Upper lobe of left lung (tissue), 6 donors: ENCODE results near the gene METTL23. TPM values are rescaled to one million over a fixed set of nuclear protein-coding genes. Genes with fewer than 3 reads are reported as not detected.
"Not testable (repeated sequence)": the region's sequence is repeated elsewhere in the genome, so short reads cannot be mapped to it uniquely, and the experiment has no call there.

ENCODE experiments used
- ATAC-seq, 2 donors: fragments of 200-7000 bp; cut with Tn5 transposase; one replicate each; pipeline ENCODE4 v1.9.1; 2022; ENCODE audit warnings: mild to moderate bottlenecking in 2 of 2, moderate library complexity in 2 of 2; ENCODE audit not compliant: low FRiP score in 2 of 2
- DNase-seq, 2 donors: peaks; one replicate each; pipeline ENCODE4 v3.0.0-alpha.2; 2019 to 2020
- H3K27ac ChIP-seq, 4 donors: fragments of 200-600 bp; sonication (generic); one replicate each; pipeline ENCODE4 v1.5.1; 2016 to 2019
- H3K27me3 ChIP-seq, 4 donors: fragments of 200-600 bp; sonication (generic); one replicate each; pipeline ENCODE4 v1.5.1; 2017 to 2019
- H3K36me3 ChIP-seq, 4 donors: fragments of 200-600 bp; sonication (generic); one replicate each; pipeline ENCODE4 v1.5.1; 2016 to 2019
- H3K4me1 ChIP-seq, 4 donors: fragments of 200-600 bp; sonication (generic); one replicate each; pipeline ENCODE4 v1.5.1; 2018 to 2019
- H3K4me3 ChIP-seq, 4 donors: fragments of 200-600 bp; sonication (generic); one replicate each; pipeline ENCODE4 v1.5.1; 2017 to 2019; ENCODE audit warnings: mild to moderate bottlenecking in 2 of 4, moderate library complexity in 1 of 4
- H3K9me3 ChIP-seq, 4 donors: fragments of 200-600 bp; sonication (generic); one replicate each; pipeline ENCODE4 v1.5.1; 2018 to 2019
- EP300 ChIP-seq, 4 donors: sonication (generic); formaldehyde crosslinking; IDR thresholded peaks; one replicate each; pipeline ENCODE4 v1.5.1; 2017; ENCODE audit warnings: antibody characterized with exemption in 4 of 4, control low read depth in 2 of 4
- POLR2A ChIP-seq, 4 donors: fragments of 450-650 bp; IDR thresholded peaks; one replicate each; pipeline ENCODE4 v1.5.1; 2016 to 2017; ENCODE audit warnings: antibody characterized with exemption in 4 of 4, mild to moderate bottlenecking in 2 of 4
- POLR2AphosphoS5 ChIP-seq, 2 donors: sonication (generic); formaldehyde crosslinking; IDR thresholded peaks; one replicate each; pipeline ENCODE4 v1.5.1; 2017; ENCODE audit warnings: antibody characterized with exemption in 2 of 2
- WGBS, 2 donors: methylation state at CpG; one replicate each; pipeline ENCODE4 v1.1.5; 2017 to 2018; 5-methylcytosine and 5-hydroxymethylcytosine counted together
- total RNA-seq, 6 donors: library from RNA; depleted of rRNA in 4 of 6; stranded (reverse); fragments of >200 nt in 4 of 6; gene quantifications; one replicate each; pipeline versions ENCODE4 v1.1.0 to v1.2.1, GENCODE V29; 2016 to 2021
- TF ChIP-seq, protein P1 (sequence below), 6 experiments: fragments of 450-650 bp in 4 of 6; fragments of 200-600 bp in 2 of 6; sonication (generic) in 2 of 6; IDR thresholded peaks; one replicate each; pipeline ENCODE4 v1.5.1; 2016 to 2019; ENCODE audit warnings: antibody characterized with exemption in 6 of 6
- donor health status: DM: no; HTN: no; CAD: no; lungs with moderate emphysema.
- donor health status: DM: no; HTN: yes; CAD: no; lungs with severe emphysema.

The METTL23 gene
- total RNA-seq, 6 donors from 2014 or later, result 13.6 to 38.9 (median 28.3) TPM

DNA sequence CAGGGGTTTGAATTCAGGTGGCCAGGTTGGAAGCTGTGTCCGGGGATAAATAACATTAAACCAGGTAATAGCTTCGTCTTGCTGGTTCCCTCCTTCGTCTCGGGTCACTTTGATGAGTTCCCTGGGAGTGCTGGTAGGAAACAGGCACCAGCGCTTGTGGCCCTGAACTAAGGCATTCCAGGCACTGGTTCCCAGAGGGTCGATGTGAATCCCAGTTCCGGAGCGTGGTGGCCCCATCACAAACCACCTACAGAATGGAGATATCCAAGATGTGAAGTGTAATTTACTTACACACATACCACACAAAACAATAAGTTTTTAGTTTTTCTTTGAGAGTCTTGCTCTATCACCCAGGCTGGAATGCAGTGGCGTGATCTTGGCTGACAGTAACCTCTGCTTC, 2.8 kb upstream of the METTL23 start:
- 96 to 97% methylated on average over 9 of the region's 9 CpGs for WGBS, 2 donors
- peaks cover 29 to 52% (median 38%) of the 10 kb centered on the region in 4 donors for H3K4me1 ChIP-seq
- peaks cover 47 to 64% (median 55%) of the 10 kb centered on the region in 4 donors for H3K36me3 ChIP-seq
- H3K27me3 ChIP-seq, result no peaks in the 10 kb centered on the region
- TF ChIP-seq POLR2A (IDR thresholded peaks at IDR 0.05) (no peak), POLR2AphosphoS5 (IDR thresholded peaks at IDR 0.05) (no peak), EP300 (IDR thresholded peaks at IDR 0.05) (no peak)
- TF ChIP-seq, protein P1, sequence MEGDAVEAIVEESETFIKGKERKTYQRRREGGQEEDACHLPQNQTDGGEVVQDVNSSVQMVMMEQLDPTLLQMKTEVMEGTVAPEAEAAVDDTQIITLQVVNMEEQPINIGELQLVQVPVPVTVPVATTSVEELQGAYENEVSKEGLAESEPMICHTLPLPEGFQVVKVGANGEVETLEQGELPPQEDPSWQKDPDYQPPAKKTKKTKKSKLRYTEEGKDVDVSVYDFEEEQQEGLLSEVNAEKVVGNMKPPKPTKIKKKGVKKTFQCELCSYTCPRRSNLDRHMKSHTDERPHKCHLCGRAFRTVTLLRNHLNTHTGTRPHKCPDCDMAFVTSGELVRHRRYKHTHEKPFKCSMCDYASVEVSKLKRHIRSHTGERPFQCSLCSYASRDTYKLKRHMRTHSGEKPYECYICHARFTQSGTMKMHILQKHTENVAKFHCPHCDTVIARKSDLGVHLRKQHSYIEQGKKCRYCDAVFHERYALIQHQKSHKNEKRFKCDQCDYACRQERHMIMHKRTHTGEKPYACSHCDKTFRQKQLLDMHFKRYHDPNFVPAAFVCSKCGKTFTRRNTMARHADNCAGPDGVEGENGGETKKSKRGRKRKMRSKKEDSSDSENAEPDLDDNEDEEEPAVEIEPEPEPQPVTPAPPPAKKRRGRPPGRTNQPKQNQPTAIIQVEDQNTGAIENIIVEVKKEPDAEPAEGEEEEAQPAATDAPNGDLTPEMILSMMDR (IDR thresholded peaks at IDR 0.05), result no peak
- H3K9me3 ChIP-seq, result no peaks in the 10 kb centered on the region
- ATAC-seq (no peak), DNase-seq (no peak)
- H3K4me3 ChIP-seq, result no peak overlapping the region
- H3K27ac ChIP-seq, result no peak overlapping the region

DNA sequence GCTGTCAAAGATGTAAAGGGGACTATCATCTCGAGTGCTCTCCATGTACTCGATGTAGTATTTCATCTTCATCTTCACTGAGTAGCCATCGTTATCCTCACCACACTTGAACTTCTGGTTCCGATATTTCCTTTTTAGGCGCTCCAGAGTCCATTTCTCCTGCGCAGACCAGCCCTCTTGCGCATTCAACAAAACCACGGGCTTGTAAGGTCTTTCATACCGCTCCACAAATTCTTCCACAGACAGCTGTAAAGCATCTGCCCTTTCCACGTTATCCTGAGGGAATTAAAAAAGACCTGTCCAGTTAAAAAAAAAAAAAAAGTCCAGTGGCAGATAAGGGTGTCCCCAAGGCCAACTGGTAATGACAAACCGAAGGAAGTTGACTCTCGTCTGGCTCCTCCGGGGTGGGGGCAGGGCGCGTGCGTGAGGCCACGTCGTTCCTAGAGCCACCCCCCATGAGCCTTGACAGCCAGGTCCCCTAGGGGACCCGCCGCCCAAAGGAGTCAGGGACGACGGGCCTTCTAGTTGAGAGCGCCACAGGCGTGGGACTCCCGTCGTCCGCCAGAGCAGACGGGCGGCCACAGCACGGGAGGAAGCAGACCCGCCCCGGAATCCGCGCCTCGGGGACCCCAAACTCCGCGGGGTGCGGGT, 934 bp upstream of the METTL23 start:
- peak; percentile 63 to 77 for ATAC-seq
- TF ChIP-seq, protein P1 (IDR thresholded peaks at IDR 0.05), result peak in 1 of 6 experiments; percentile 4
- peak in 1 of 4 donors; percentile 27 for TF ChIP-seq POLR2A (IDR thresholded peaks at IDR 0.05)
- no peak for TF ChIP-seq EP300 (IDR thresholded peaks at IDR 0.05)
- TF ChIP-seq POLR2AphosphoS5 (IDR thresholded peaks at IDR 0.05), result peak; percentile 44 to 58

DNA sequence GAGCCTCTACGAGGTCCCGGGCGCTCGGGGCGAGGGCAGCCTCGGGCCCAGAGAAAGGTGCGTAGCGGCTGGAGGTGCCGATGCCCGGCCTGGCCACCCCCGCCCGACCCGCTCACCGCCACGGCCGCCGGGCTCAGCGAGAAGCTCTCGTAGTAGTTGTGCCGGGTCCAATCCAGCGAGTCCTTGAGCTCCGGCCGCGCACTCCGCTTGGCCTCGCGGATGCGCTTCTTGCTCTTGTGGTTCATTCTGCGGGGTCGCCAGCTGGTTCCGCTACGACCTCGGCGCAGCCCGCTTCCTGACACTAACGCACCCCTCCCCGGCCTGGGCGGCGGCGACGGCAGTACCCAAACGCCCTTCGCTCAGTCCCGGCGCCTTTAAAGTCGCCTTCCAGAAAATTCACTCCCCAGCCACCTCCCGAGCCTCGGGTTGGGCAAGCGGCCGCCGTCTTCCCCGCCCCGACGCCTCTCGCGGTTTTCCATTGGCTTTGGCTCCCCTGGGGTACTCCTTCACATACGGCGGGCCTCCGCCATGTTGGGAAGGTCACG, 336 bp upstream of the METTL23 start, which contains the start of gene JMJD6:
TSS of gene JMJD6 (minus strand) at position 376 of the 545 bp plus-strand sequence. CDS start at position 245, 131 bp downstream.
- TF ChIP-seq POLR2AphosphoS5 (IDR thresholded peaks at IDR 0.05) (peak; percentile 81 to 93), EP300 (IDR thresholded peaks at IDR 0.05) (peak in 1 of 4 donors; percentile 59), POLR2A (IDR thresholded peaks at IDR 0.05) (peak; percentile 73 to 97 (median 92))
- TF ChIP-seq, protein P1 (IDR thresholded peaks at IDR 0.05), result peak in 1 of 6 experiments; percentile 29
- Histone ChIP-seq H3K36me3 (peaks cover 26 to 56% (median 36%) of the 10 kb centered on the region in 4 donors), H3K4me3 (peak within 1 kb of the TSS; percentile 81 to 95 (median 84)), H3K4me1 (peaks cover 29 to 68% (median 47%) of the 10 kb centered on the region in 4 donors), H3K27me3 (no peaks in the 10 kb centered on the region), H3K27ac (peak within 1 kb of the TSS; percentile 97 to 100 (median 99)), H3K9me3 (no peaks in the 10 kb centered on the region)
- ATAC-seq (peak; percentile 96 to 97), DNase-seq (peak; percentile 96 to 97)
- 0 to 1% methylated on average over 18 to 28 of the region's 60 CpGs for WGBS, 2 donors

More for the DNA sequence above, 934 bp upstream of the METTL23 start:
- H3K27me3 ChIP-seq, result no peaks in the 10 kb centered on the region
- 6 to 9% methylated on average over 20 to 32 of the region's 38 CpGs for WGBS, 2 donors
- H3K36me3 ChIP-seq, result peaks cover 29 to 56% (median 38%) of the 10 kb centered on the region in 4 donors
- H3K4me3 ChIP-seq, result peak overlapping the region; percentile 81 to 91 (median 84)
- H3K9me3 ChIP-seq, result no peaks in the 10 kb centered on the region
- H3K27ac ChIP-seq, result peak overlapping the region; percentile 97 to 100 (median 99)
- peaks cover 29 to 65% (median 43%) of the 10 kb centered on the region in 4 donors for H3K4me1 ChIP-seq
- DNase-seq, result peak; percentile 88 to 94

DNA sequence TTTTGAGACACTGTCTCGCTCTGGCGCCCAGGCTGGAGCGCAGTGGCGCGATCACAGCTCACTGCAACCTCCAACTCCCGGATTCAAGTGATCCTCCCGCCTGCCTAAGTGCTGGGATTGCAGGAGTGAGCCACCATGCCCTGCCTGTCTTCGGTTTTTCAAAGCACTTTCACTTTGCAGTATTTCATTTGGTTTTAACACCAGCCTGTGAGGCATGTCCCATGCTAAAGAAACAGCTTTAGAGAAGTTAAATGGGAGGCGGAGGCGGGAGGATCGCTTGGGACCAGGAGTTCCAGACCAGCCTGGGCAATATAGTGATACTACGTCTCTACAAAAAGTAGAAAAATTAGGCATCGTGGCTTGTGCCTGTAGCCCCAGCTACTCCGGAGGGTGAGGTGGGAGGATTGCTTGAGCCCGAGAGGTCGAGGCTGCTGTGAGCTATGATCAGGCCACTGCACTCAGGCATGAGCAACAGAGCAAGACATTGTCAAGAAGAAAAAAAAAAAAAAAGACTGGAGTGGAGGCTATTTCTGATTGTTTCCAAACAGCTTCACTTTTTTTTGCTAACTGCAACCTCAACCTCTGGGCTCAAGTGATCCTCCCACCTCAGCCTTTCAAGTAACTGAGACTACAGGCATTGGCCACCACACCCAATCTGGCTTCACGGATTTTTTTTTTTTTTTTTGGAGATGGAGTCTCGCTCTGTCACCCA, 1.3 kb downstream of the METTL23 start:
- Histone ChIP-seq H3K27me3 (no peaks in the 10 kb centered on the region), H3K9me3 (no peaks in the 10 kb centered on the region), H3K27ac (peak overlapping the region; percentile 97 to 100 (median 99)), H3K36me3 (peaks cover 18 to 58% (median 33%) of the 10 kb centered on the region in 4 donors), H3K4me1 (peaks cover 42 to 77% (median 63%) of the 10 kb centered on the region in 4 donors), H3K4me3 (peak overlapping the region; percentile 81 to 95 (median 84))
- no peak for ATAC-seq
- TF ChIP-seq EP300 (IDR thresholded peaks at IDR 0.05) (no peak), POLR2AphosphoS5 (IDR thresholded peaks at IDR 0.05) (no peak), POLR2A (IDR thresholded peaks at IDR 0.05) (no peak)
- TF ChIP-seq, protein P1 (IDR thresholded peaks at IDR 0.05), result no peak
- no peak for DNase-seq
- 57 to 68% methylated on average over 18 of the region's 18 CpGs for WGBS, 2 donors

DNA sequence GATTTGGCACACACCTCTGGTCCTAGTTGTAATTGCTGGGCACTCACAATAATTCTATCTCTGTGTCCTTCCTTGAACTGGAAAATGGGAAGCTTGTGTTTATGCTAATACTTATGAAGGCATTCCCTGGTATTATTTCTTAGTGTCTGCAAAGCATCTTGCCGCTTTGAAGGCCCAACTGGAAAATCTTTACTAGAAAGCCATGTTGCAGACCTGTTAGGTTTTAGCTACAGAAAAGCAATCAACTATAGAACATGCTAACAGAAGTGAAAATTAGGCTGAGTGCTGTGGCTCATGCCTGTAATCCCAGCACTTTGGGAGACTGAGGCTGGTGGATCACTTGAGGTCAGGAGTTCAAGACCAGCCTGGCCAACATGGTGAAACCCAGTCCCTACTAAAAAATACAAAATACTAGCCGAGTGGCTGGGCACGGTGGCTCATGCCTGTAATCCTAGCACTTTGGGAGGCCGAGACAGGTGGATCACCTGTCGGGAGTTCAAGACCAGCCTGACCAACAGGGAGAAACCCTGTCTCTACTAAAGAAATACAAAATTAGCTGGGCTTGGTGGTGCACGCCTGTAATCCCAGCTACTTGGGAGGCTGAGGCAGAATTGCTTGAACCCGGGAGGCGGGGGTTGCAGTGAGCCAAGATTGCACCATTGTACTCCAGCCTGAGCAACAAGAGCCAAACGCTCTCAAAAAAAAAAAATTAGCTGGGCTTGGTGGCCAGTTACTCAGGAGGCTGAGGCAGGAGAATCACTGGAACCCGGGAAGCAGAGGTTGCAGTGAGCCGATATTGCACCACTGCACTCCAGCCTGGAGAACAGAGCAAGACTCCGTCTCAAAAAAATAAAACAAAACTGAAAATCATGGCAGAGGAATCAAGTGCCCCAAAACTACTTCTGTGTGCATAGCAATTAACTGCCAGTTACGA, 5.4 kb downstream of the METTL23 start:
- not testable (repeated sequence) for H3K27me3 ChIP-seq, DNase-seq, H3K4me3 ChIP-seq, ATAC-seq, H3K9me3 ChIP-seq
- Histone ChIP-seq H3K27ac (peak overlapping the region in 2 of 4 donors; percentile 2 to 36), H3K4me1 (peaks cover 53 to 78% (median 68%) of the 10 kb centered on the region in 4 donors), H3K36me3 (peaks cover 13 to 65% (median 42%) of the 10 kb centered on the region in 4 donors)
- 84 to 87% methylated on average over 13 of the region's 13 CpGs for WGBS, 2 donors
